ENCODE data around the gene ITGAD.

- TF ChIP-seq CTCF (IDR thresholded peaks at IDR 0.05) (no peak), USF1 (CRISPR knock-in tag; IDR thresholded peaks at IDR 0.05) (no peak)
Measured at GRCh38 chr16:31385680-31386079, 7.5 kb upstream of the ITGAD start.
